Measurements from ENCODE around the gene CREB3L2. TPM values are rescaled to one million over a fixed set of nuclear protein-coding genes. Genes with fewer than 3 reads are reported as not detected.

The CREB3L2 gene
- total and polyA plus RNA-seq, 2 of the 13 experiments (the other 11 are each of a cell fraction or from before 2014, with no cell fraction given) = 22.1 to 41.1 TPM

DNA sequence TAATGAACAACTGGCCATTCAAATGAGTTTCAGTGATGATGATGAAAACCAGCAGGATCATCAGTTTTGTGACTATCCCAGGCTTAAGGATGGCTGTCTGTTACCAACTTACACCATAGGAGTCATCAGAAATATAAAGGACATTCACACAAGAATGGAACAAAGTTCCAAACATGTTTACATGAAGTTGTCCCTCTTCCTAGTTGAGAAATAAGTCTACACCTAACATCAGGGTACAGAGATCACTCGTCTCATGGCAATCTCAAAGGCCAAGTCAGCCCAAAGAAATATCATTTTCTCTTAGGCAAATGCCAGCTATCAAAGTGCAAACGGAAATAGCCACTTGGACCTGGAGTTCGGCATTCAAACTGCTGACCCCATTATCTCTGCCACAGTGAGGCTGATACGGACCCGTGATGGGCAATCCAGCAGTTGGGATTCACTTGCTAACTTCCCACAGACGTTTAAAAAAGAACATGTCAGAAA is 53.0 kb downstream of the CREB3L2 start (continued):
- TF ChIP-seq RARG (CRISPR knock-in tag; IDR thresholded peaks at IDR 0.05; ENCODE audit: low read depth) (0 out of 2 replicates have a peak, but pooled peaks have one; percentile 15), ZNF788 (CRISPR knock-in tag; IDR thresholded peaks at IDR 0.05; ENCODE audit: borderline replicate concordance) (peak; percentile 18; the same call in 1 of the 2 replicates), YEATS2 (CRISPR knock-in tag; IDR thresholded peaks at IDR 0.05; ENCODE audit: borderline replicate concordance) (0 out of 2 replicates have a peak, but pooled peaks have one; percentile 24), NFYC (CRISPR knock-in tag; IDR thresholded peaks at IDR 0.05) (no peak), CBX1 (IDR thresholded peaks at IDR 0.05; ENCODE audit: low read depth) (no peak), ZZZ3 (CRISPR knock-in tag; IDR thresholded peaks at IDR 0.05; ENCODE audit: borderline replicate concordance) (no peak), GABPA (IDR thresholded peaks at IDR 0.05; ENCODE audit: low read depth, low read length) (no peak), GABPA (CRISPR knock-in tag; IDR thresholded peaks at IDR 0.05; ENCODE audit: low read depth) (peak; percentile 65), FOXK1 (CRISPR knock-in tag; IDR thresholded peaks at IDR 0.05; ENCODE audit: borderline replicate concordance, low read depth) (peak; percentile 82; the same call in 1 of the 2 replicates), CEBPB (IDR thresholded peaks at IDR 0.05; ENCODE audit: borderline replicate concordance, low read depth, low read length) (peak; percentile 63; the same call in 1 of the 2 replicates), NCOA2 (CRISPR knock-in tag; IDR thresholded peaks at IDR 0.05) (peak; percentile 93), ZIK1 (CRISPR knock-in tag; IDR thresholded peaks at IDR 0.05; ENCODE audit: borderline replicate concordance, low read depth) (no peak), NFKBIZ (CRISPR knock-in tag; IDR thresholded peaks at IDR 0.05) (peak; percentile 66; the same call in 1 of the 2 replicates), NR2F6 (IDR thresholded peaks at IDR 0.05) (peak; percentile 74), NR2F6 (CRISPR knock-in tag; IDR thresholded peaks at IDR 0.05) (peak; percentile 72), BRCA1 (CRISPR knock-in tag; IDR thresholded peaks at IDR 0.05) (no peak), RXRA (CRISPR knock-in tag; IDR thresholded peaks at IDR 0.05) (peak; percentile 72; the same call in 1 of the 2 replicates), KAT8 (CRISPR knock-in tag; IDR thresholded peaks at IDR 0.05) (peak; percentile 66; the same call in 1 of the 2 replicates)
- TF ChIP-seq, protein P1, sequence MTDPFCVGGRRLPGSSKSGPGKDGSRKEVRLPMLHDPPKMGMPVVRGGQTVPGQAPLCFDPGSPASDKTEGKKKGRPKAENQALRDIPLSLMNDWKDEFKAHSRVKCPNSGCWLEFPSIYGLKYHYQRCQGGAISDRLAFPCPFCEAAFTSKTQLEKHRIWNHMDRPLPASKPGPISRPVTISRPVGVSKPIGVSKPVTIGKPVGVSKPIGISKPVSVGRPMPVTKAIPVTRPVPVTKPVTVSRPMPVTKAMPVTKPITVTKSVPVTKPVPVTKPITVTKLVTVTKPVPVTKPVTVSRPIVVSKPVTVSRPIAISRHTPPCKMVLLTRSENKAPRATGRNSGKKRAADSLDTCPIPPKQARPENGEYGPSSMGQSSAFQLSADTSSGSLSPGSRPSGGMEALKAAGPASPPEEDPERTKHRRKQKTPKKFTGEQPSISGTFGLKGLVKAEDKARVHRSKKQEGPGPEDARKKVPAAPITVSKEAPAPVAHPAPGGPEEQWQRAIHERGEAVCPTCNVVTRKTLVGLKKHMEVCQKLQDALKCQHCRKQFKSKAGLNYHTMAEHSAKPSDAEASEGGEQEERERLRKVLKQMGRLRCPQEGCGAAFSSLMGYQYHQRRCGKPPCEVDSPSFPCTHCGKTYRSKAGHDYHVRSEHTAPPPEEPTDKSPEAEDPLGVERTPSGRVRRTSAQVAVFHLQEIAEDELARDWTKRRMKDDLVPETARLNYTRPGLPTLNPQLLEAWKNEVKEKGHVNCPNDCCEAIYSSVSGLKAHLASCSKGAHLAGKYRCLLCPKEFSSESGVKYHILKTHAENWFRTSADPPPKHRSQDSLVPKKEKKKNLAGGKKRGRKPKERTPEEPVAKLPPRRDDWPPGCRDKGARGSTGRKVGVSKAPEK (CRISPR knock-in tag; IDR thresholded peaks at IDR 0.05; ENCODE audit: borderline replicate concordance) = no peak; the same call in 1 of the 2 replicates
- TF ChIP-seq, protein P2, sequence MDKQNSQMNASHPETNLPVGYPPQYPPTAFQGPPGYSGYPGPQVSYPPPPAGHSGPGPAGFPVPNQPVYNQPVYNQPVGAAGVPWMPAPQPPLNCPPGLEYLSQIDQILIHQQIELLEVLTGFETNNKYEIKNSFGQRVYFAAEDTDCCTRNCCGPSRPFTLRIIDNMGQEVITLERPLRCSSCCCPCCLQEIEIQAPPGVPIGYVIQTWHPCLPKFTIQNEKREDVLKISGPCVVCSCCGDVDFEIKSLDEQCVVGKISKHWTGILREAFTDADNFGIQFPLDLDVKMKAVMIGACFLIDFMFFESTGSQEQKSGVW (CRISPR knock-in tag; IDR thresholded peaks at IDR 0.05; ENCODE audit: borderline replicate concordance) = no peak
- TF ChIP-seq, protein P3, sequence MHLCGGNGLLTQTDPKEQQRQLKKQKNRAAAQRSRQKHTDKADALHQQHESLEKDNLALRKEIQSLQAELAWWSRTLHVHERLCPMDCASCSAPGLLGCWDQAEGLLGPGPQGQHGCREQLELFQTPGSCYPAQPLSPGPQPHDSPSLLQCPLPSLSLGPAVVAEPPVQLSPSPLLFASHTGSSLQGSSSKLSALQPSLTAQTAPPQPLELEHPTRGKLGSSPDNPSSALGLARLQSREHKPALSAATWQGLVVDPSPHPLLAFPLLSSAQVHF (CRISPR knock-in tag; IDR thresholded peaks at IDR 0.05) = no peak
- TF ChIP-seq, protein P4, sequence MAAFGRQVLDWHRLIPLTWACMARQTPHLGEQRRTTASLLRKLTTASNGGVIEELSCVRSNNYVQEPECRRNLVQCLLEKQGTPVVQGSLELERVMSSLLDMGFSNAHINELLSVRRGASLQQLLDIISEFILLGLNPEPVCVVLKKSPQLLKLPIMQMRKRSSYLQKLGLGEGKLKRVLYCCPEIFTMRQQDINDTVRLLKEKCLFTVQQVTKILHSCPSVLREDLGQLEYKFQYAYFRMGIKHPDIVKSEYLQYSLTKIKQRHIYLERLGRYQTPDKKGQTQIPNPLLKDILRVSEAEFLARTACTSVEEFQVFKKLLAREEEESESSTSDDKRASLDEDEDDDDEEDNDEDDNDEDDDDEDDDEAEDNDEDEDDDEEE (CRISPR knock-in tag; IDR thresholded peaks at IDR 0.05) = no peak
- TF ChIP-seq, protein P5, sequence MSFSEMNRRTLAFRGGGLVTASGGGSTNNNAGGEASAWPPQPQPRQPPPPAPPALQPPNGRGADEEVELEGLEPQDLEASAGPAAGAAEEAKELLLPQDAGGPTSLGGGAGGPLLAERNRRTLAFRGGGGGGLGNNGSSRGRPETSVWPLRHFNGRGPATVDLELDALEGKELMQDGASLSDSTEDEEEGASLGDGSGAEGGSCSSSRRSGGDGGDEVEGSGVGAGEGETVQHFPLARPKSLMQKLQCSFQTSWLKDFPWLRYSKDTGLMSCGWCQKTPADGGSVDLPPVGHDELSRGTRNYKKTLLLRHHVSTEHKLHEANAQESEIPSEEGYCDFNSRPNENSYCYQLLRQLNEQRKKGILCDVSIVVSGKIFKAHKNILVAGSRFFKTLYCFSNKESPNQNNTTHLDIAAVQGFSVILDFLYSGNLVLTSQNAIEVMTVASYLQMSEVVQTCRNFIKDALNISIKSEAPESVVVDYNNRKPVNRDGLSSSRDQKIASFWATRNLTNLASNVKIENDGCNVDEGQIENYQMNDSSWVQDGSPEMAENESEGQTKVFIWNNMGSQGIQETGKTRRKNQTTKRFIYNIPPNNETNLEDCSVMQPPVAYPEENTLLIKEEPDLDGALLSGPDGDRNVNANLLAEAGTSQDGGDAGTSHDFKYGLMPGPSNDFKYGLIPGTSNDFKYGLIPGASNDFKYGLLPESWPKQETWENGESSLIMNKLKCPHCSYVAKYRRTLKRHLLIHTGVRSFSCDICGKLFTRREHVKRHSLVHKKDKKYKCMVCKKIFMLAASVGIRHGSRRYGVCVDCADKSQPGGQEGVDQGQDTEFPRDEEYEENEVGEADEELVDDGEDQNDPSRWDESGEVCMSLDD (CRISPR knock-in tag; IDR thresholded peaks at IDR 0.05; ENCODE audit: borderline replicate concordance) = no peak
